ENCODE measurements around the gene CGREF1. TPM values are rescaled to one million over a fixed set of nuclear protein-coding genes. Genes with fewer than 3 reads are reported as not detected.

Gene CGREF1
- total and polyA plus RNA-seq, 2 donors (not counting 1 experiment from before 2014, with no cell fraction given): not detected

DNA sequence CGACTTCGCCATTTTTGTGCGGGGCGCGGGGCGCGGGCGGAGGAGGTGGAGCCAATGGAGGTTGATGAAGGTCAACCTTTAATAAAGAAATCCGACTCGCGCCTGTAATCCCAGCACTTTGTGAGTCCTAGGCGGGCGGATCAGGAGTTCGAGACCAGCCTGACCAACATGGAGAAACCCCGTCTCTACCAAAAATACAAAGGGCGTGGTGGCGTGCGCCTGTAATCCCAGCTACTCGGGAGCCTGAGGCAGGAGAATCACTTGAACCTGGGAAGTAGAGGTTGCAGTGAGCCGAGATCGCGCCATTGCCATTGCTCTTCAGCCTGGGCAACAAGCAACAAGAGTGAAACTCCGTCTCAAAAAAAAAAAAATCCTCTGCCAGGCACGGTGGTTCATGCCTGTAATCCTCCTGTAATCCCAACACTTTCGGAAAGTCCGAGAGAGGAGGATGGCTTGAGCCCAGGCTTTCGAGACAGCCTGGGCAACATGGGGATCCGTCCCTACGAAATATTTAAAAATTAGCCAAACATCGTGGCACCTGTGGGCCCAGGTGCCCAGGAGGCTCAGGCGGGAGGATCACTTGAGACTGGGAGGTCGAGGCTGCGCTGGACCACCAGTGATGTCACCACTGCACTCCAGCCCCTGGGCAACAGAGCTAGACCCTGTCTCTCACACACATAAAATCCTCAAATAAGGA lies 16.0 kb upstream of the CGREF1 start:
- H3K4me1 Mint-ChIP-seq: peaks cover 23% of the 10 kb centered on the region
- H3K27ac Mint-ChIP-seq: peak overlapping the region; percentile 97
- H3K4me1 ChIP-seq (ENCODE audit: control insufficient read depth in 2 of 2, insufficient read depth in 2 of 2, low read length in 2 of 2): peaks cover 17 to 25% of the 10 kb centered on the region in 2 donors
- H3K9me3 Mint-ChIP-seq (ENCODE audit: insufficient read depth): no peaks in the 10 kb centered on the region
- H3K4me2 ChIP-seq (replicated peaks; ENCODE audit: low read depth, low read length, poor library complexity, severe bottlenecking): peak overlapping the region; percentile 93
- 54% methylated on average over 28 of the region's 33 CpGs for WGBS (ENCODE audit: insufficient coverage)
- H4K20me1 ChIP-seq (ENCODE audit: control insufficient read depth, insufficient read depth, low read length, poor library complexity, severe bottlenecking): peaks cover 5% of the 10 kb centered on the region
- CTCF ChIA-PET: interaction anchor here (1.0 to 2.8 kb wide), 4 partner anchors 11 to 172 kb away, joined by 5 to 19 read pairs (median 9); partner anchors contain the start of gene ABHD1
- H2AFZ ChIP-seq (ENCODE audit: insufficient read depth, low read depth, low read length, poor library complexity, severe bottlenecking): peak overlapping the region; percentile 92
- no peak for TF ChIP-seq EZH2 (IDR thresholded peaks at IDR 0.05; ENCODE audit: borderline replicate concordance, insufficient read depth, low read depth, low read length, poor library complexity, severe bottlenecking)
- TF ChIP-seq, protein P1, sequence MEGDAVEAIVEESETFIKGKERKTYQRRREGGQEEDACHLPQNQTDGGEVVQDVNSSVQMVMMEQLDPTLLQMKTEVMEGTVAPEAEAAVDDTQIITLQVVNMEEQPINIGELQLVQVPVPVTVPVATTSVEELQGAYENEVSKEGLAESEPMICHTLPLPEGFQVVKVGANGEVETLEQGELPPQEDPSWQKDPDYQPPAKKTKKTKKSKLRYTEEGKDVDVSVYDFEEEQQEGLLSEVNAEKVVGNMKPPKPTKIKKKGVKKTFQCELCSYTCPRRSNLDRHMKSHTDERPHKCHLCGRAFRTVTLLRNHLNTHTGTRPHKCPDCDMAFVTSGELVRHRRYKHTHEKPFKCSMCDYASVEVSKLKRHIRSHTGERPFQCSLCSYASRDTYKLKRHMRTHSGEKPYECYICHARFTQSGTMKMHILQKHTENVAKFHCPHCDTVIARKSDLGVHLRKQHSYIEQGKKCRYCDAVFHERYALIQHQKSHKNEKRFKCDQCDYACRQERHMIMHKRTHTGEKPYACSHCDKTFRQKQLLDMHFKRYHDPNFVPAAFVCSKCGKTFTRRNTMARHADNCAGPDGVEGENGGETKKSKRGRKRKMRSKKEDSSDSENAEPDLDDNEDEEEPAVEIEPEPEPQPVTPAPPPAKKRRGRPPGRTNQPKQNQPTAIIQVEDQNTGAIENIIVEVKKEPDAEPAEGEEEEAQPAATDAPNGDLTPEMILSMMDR (IDR thresholded peaks at IDR 0.05): no peak
- H3K79me2 ChIP-seq (ENCODE audit: control insufficient read depth, insufficient read depth, low read length): peaks cover 12% of the 10 kb centered on the region
- no peak for ATAC-seq (ENCODE audit: low read depth)
- peak overlapping the region in 4 of 5 experiments; percentile 75 to 89 (median 81) for H3K4me3 ChIP-seq (ENCODE audit: control extremely low read depth in 1 of 5, extremely low read depth in 1 of 5, insufficient read depth in 1 of 5, low read depth in 2 of 5, low read length in 4 of 5)
- peaks cover 0 to 25% of the 10 kb centered on the region in 2 experiments for H3K36me3 ChIP-seq (replicated peaks in 1 of 2; ENCODE audit: control extremely low read depth in 1 of 2, control insufficient read depth in 1 of 2, extremely low read depth in 1 of 2, insufficient read depth in 2 of 2, low read length in 1 of 2)
- H3K9me3 ChIP-seq (ENCODE audit: control extremely low read depth in 1 of 3, control insufficient read depth in 2 of 3, insufficient read depth in 1 of 3, low read length in 2 of 3): no peaks in the 10 kb centered on the region
- DNase-seq: peak; percentile 27
- peak overlapping the region; percentile 88 for H3K9ac ChIP-seq (ENCODE audit: low read length)
- peak overlapping the region in 1 of 2 donors; percentile 39 for H3K27ac ChIP-seq (ENCODE audit: low read length in 2 of 2)
- intact Hi-C loops (cut with micrococcal nuclease): loop anchor here (1.0 kb wide), 10 partner anchors 12 to 235 kb away; partner anchors contain the start of genes ABHD1, ATRAID, CAD and EIF2B4
- H3K27me3 Mint-ChIP-seq: no peaks in the 10 kb centered on the region
- no peaks in the 10 kb centered on the region for H3K27me3 ChIP-seq (replicated peaks in 1 of 4; ENCODE audit: control extremely low read depth in 1 of 4, control insufficient read depth in 3 of 4, insufficient read depth in 4 of 4, low read length in 3 of 4)
- POLR2A ChIA-PET: interaction anchor here (0.6 to 3.4 kb wide), 5 partner anchors 11 to 185 kb away, joined by 3 to 29 read pairs (median 4); partner anchors contain the start of genes ABHD1, ATRAID and SLC5A6
- peak overlapping the region; percentile 96 for H3K4me3 Mint-ChIP-seq
